Keratinocyte (primary cell): ENCODE data around the gene STXBP1. TPM values are rescaled to one million over a fixed set of nuclear protein-coding genes. Genes with fewer than 3 reads are reported as not detected.
"Not testable (repeated sequence)": the region's sequence is repeated elsewhere in the genome, so short reads cannot be mapped to it uniquely, and the experiment has no call there.

ENCODE experiments used
- DNase-seq: peaks from one replicate; pipeline ENCODE4 v3.0.0-alpha.2; 2011; ENCODE audit warnings: low read depth, missing footprints, low spot score
- FAIRE-seq: peaks from 2 replicates; lab custom pipeline; 2011; peaks lifted over from hg19 to GRCh38; lab: Jason Lieb, UNC
- H2AFZ ChIP-seq: 2 replicates; pipeline ENCODE4 v1.6.0; 2012; ENCODE audit warnings: low read length, control low read depth, inconsistent platforms; ENCODE audit not compliant: control insufficient read depth
- H3K27ac ChIP-seq: 2 replicates; pipeline ENCODE4 v1.5.1; 2011; ENCODE audit warnings: low read length; ENCODE audit not compliant: control insufficient read depth, insufficient read depth
- H3K27me3 ChIP-seq: 3 replicates; pipeline ENCODE4 v1.6.0; 2011; ENCODE audit warnings: low read length; ENCODE audit not compliant: control insufficient read depth, insufficient read depth; ENCODE audit errors: extremely low read depth
- H3K36me3 ChIP-seq, 2 experiments: 2 replicates in 1 of 2; 3 replicates in 1 of 2; pipeline ENCODE4 v1.5.1; 2011; ENCODE audit warnings: low read length in 2 of 2, mild to moderate bottlenecking in 1 of 2; ENCODE audit not compliant: control insufficient read depth in 2 of 2, insufficient read depth in 2 of 2; ENCODE audit errors: extremely low read depth in 1 of 2
- H3K4me1 ChIP-seq: 3 replicates; pipeline ENCODE4 v1.5.1; 2011; ENCODE audit warnings: low read length; ENCODE audit not compliant: control insufficient read depth, insufficient read depth; ENCODE audit errors: extremely low read depth
- H3K4me2 ChIP-seq: 3 replicates; pipeline ENCODE4 v1.6.0; 2011; ENCODE audit warnings: low read depth, low read length; ENCODE audit not compliant: control insufficient read depth, insufficient read depth; ENCODE audit errors: extremely low read depth
- H3K4me3 ChIP-seq, 3 experiments: fragments of 200-600 bp in 1 of 3; sonication (generic) in 1 of 3; 2 replicates in 2 of 3; 3 replicates in 1 of 3; pipeline ENCODE4 v1.5.1; 2011 to 2016; ENCODE audit warnings: low read length in 3 of 3, mild to moderate bottlenecking in 3 of 3, control low read depth in 2 of 3, inconsistent platforms in 1 of 3, low read depth in 1 of 3, mixed read lengths in 1 of 3, mixed run types in 1 of 3, moderate library complexity in 1 of 3; ENCODE audit not compliant: control insufficient read depth in 2 of 3, insufficient read depth in 2 of 3; ENCODE audit errors: extremely low read depth in 1 of 3
- H3K79me2 ChIP-seq: 2 replicates; pipeline ENCODE4 v1.6.0; 2012; ENCODE audit warnings: low read length; ENCODE audit not compliant: control insufficient read depth, insufficient read depth
- H3K9ac ChIP-seq: 3 replicates; pipeline ENCODE4 v1.6.0; 2011; ENCODE audit warnings: low read length; ENCODE audit not compliant: control insufficient read depth, insufficient read depth; ENCODE audit errors: extremely low read depth
- H3K9me1 ChIP-seq: 3 replicates; pipeline ENCODE4 v1.6.0; 2011; ENCODE audit warnings: low read length; ENCODE audit not compliant: control insufficient read depth, insufficient read depth; ENCODE audit errors: extremely low read depth
- H3K9me3 ChIP-seq: 2 replicates; pipeline ENCODE4 v1.5.1; 2012; ENCODE audit warnings: low read depth, low read length; ENCODE audit not compliant: control insufficient read depth
- H4K20me1 ChIP-seq: 3 replicates; pipeline ENCODE4 v1.6.0; 2011; ENCODE audit warnings: low read length; ENCODE audit not compliant: control insufficient read depth, insufficient read depth; ENCODE audit errors: extremely low read depth
- CTCF ChIP-seq, 3 experiments: IDR thresholded peaks in 1 of 3; conservative IDR thresholded peaks in 1 of 3; optimal IDR thresholded peaks in 1 of 3; 2 replicates in 2 of 3; 3 replicates in 1 of 3; pipeline versions ENCODE3 to v1.5.1; 2011; ENCODE audit warnings: low read length in 3 of 3, mild to moderate bottlenecking in 3 of 3, moderate library complexity in 2 of 3, control low read depth in 1 of 3, inconsistent platforms in 1 of 3; ENCODE audit not compliant: insufficient read depth in 2 of 3; ENCODE audit errors: extremely low read depth in 1 of 3
- EZH2 ChIP-seq: IDR thresholded peaks from one replicate; pipeline ENCODE4 v1.6.1; 2012; ENCODE audit warnings: inconsistent platforms, mild to moderate bottlenecking, low read length, moderate library complexity
- dilution Hi-C: fragments of 300-500 bp; cut with MboI; formaldehyde crosslinking; loops from one replicate; pipeline ENCODE4 v1.7.0; 2020; ENCODE audit warnings: low sequenced_read_pairs; ENCODE audit not compliant: extremely low pct_ligation_motif_present
- polyA plus RNA-seq, 5 experiments: library from polyadenylated mRNA; depleted of rRNA in 3 of 5; stranded (reverse) in 3 of 5; stranded (forward) in 1 of 5; unstranded in 1 of 5; fragments of >200 nt; gene quantifications; 1 replicate in 1 of 5; 2 replicates in 3 of 5; 3 replicates in 1 of 5; pipeline versions ENCODE4 v1.2.1 to v1.2.3, GENCODE V29; 2011 to 2012; ENCODE audit warnings: missing spikeins in 2 of 5, low read depth in 1 of 5, low replicate concordance in 1 of 5

Gene STXBP1
- polyA plus RNA-seq, 1 donor (not counting 4 experiments of a cell fraction or from before 2014, with no cell fraction given) = 17.1 TPM

DNA sequence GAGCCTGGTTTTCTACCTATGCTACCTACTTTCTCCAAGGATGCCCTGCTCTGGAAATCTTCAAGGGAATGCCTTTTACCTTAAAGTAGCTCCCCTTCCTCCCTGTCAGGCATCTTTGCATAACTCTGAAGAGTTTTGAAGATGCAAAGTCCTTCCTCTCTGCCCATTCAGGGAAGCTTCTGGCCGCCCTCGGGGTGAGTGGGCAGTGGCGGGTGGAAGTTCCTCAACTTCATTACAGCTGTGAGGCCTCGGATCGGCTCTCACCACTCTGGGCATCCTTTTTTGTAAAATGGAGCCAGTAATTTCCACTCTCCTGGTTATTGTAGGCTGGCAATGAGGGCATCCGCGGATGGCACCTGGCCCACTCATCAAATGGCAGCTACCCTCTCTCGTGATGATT, 31.7 kb upstream of the STXBP1 start:
- H3K4me3 ChIP-seq = no peak overlapping the region
- no peak for TF ChIP-seq CTCF (optimal IDR thresholded peaks at IDR 0.05 in 1 of 3, IDR thresholded peaks at IDR 0.05 in 1 of 3, conservative IDR thresholded peaks at IDR 0.05 in 1 of 3; ENCODE audit: extremely low read depth in 1 of 3, insufficient read depth in 2 of 3, low read length in 3 of 3)
- TF ChIP-seq EZH2 = no peak
- H3K36me3 ChIP-seq = peaks cover 0 to 3% of the 10 kb centered on the region in 2 experiments
- H3K4me2 ChIP-seq = no peak overlapping the region
- dilution Hi-C loops = no loop called here
- peaks cover 9% of the 10 kb centered on the region for H3K9me3 ChIP-seq
- H3K27me3 ChIP-seq = no peaks in the 10 kb centered on the region
- H3K9me1 ChIP-seq = no peaks in the 10 kb centered on the region
- H3K27ac ChIP-seq = no peak overlapping the region
- DNase-seq = no peak
- H3K79me2 ChIP-seq = peaks cover 8% of the 10 kb centered on the region
- peaks cover 3% of the 10 kb centered on the region for H4K20me1 ChIP-seq
- H2AFZ ChIP-seq = no peak overlapping the region
- no peak overlapping the region for H3K9ac ChIP-seq
- H3K4me1 ChIP-seq = peaks cover 22% of the 10 kb centered on the region
- FAIRE-seq = no peak

- Histone ChIP-seq H3K9me1 (no peaks in the 10 kb centered on the region), H3K36me3 (peaks cover 0 to 2% of the 10 kb centered on the region in 2 experiments), H3K27me3 (no peaks in the 10 kb centered on the region), H4K20me1 (peaks cover 3% of the 10 kb centered on the region), H3K9ac (no peak overlapping the region), H3K4me2 (no peak overlapping the region), H3K4me1 (peaks cover 25% of the 10 kb centered on the region), H3K4me3 (no peak overlapping the region), H2AFZ (no peak overlapping the region), H3K79me2 (peaks cover 8% of the 10 kb centered on the region), H3K27ac (no peak overlapping the region), H3K9me3 (peaks cover 9% of the 10 kb centered on the region)
- dilution Hi-C loops = no loop called here
- no peak for DNase-seq
- TF ChIP-seq CTCF (optimal IDR thresholded peaks at IDR 0.05 in 1 of 3, IDR thresholded peaks at IDR 0.05 in 1 of 3, conservative IDR thresholded peaks at IDR 0.05 in 1 of 3; ENCODE audit: extremely low read depth in 1 of 3, insufficient read depth in 2 of 3, low read length in 3 of 3) (no peak), EZH2 (no peak)
- FAIRE-seq = no peak
Measured at GRCh38 chr9:127580879-127581475, 31.1 kb upstream of the STXBP1 start.

- FAIRE-seq, H2AFZ ChIP-seq, H3K79me2 ChIP-seq, H3K9me3 ChIP-seq, H4K20me1 ChIP-seq, dilution Hi-C loops, H3K27me3 ChIP-seq, H3K9me1 ChIP-seq, H3K4me3 ChIP-seq, H3K4me2 ChIP-seq, DNase-seq, H3K36me3 ChIP-seq: not testable (repeated sequence)
- Histone ChIP-seq H3K27ac (peak overlapping the region; percentile 60), H3K4me1 (peaks cover 17% of the 10 kb centered on the region), H3K9ac (peak overlapping the region; percentile 22)
Measured at GRCh38 chr9:127584474-127584805, 27.6 kb upstream of the STXBP1 start.
